GM12875 (cell line): ENCODE measurements around the gene KCNF1.

Source experiments
- H3K4me3 ChIP-seq: one replicate; pipeline ENCODE4 v1.5.1; 2011; ENCODE audit warnings: low read depth, low read length, control low read depth
- CTCF ChIP-seq: IDR thresholded peaks from 2 replicates; pipeline ENCODE4 v1.5.1; 2011; ENCODE audit warnings: low read depth, mild to moderate bottlenecking, control low read depth, inconsistent platforms, low read length, moderate library complexity, borderline replicate concordance; ENCODE audit not compliant: insufficient read depth

Gene KCNF1

DNA sequence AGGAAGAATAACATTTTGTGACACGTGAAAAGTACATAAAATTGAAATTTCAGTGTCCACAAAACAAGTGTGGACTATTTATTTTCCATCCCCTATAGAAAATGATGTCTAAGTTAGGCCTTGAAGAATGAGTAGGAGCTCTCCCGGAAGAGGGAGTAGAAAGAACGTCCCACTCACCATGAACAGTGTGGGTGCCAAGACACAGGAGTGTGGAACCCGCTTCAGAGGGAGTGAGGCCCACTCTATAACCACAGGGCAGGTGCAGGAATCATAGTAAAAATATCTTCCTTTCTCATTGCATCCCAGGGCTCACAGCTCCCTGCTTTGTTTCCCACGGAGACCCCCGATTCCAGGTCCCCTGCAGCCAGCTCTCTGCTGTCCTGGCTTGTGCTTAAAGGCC is 5.2 kb downstream of the KCNF1 start:
- TF ChIP-seq CTCF = no peak
- no peak overlapping the region for H3K4me3 ChIP-seq

- no peak overlapping the region for H3K4me3 ChIP-seq
- no peak for TF ChIP-seq CTCF
These were observed 6.2 kb downstream of the KCNF1 start for GRCh38 chr2:10917927-10918326.

DNA sequence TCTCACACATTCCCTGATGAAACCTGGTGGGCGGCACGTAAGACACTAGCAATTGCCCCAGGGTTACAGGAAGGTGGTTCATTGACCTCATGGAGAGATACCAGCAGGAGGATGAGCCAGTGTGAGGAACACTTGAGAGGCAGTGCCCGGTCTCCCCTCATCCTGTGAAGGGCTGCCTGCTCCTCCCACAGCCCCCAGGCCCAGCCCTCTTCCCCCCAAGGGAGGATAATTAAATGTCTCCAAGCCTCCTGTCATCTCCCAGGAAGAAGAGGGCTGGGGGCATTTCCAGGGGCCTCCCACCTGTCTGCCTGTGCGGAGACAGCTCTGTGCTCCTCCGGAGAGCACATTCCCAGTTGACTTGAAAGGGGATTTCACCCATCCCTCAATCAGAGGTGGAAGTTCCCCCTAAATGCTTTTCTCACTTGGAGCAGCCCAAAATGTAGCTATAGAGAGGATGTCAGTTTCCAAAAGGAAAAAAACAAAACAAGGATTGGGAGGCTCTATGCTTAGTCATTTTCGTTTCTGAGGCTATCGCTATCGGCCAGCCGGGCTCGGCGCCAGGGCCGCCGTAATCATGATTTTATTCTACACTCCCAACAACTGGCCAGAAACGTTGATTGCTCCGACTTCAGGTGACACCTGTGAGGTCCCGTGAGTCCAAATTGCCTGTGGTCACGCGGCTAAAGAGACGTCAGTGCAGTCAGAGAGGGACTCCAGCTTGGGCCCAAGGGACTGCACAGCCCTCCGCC is 7.1 kb downstream of the KCNF1 start:
- no peak overlapping the region for H3K4me3 ChIP-seq
- TF ChIP-seq CTCF = no peak

DNA sequence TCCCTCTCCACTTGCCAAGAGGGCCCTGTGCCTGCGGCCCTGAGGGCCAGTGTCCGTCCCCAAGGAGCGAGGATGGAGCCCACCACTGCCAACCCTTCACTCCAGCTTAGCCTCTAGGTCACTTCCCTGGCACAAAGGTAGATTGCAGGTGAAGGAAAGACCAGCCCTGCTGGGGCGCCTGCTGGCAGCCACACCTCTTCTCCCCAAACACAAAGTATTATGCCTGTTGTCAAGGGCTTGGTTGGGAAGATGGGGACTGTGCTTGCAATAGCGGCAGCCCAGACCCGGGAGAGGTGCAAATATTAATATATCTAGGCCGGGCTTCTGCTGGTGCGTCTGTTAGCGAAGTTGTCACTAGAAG is 7.7 kb downstream of the KCNF1 start:
- TF ChIP-seq CTCF = no peak
- H3K4me3 ChIP-seq = no peak overlapping the region

DNA sequence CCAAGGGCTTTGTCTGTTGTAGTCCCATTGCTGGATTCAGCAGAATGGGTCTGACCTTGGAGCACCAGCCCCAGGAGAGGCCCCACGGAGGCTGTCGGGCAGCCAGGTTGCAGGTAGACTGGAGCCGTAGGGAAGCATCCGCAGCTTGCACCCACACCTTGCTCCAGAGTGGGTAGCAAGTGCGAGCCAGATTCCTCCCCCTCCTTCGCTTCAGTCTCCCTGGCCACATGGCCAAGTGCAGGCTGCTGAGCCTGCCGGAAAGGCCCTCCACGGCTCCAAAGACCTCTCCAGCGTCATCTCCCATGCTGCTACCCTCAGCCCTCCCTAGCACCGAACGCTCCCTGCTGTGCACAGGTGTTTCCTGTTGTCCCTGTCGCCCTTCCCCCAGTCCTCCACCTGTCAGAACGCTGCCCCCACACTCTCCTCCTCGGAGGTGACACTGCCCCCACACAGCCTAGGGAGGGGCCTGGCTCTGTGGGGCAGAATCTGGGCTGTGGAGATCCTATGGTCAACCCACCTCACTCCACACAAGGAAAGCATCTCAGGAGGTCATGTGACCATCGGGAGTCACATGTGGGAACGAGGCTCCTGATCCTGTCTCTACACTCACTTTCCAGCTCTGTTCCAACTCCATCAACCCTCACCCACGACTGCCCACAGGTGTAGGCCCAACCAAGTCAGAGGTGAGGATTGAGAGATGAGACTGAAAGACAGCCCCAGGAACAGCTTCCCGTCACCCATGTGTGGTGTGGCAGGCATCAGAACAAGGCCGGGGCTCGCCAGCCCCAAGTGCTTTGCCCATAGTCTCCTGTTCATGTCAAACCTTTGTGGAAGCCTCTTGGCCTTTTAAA is 8.3 kb downstream of the KCNF1 start:
- H3K4me3 ChIP-seq = no peak overlapping the region

GRCh38 chr2:10920764-10921388 is 9.1 kb downstream of the KCNF1 start:
- no peak overlapping the region for H3K4me3 ChIP-seq
- no peak for TF ChIP-seq CTCF

More for the DNA sequence above, 8.3 kb downstream of the KCNF1 start:
- no peak for TF ChIP-seq CTCF
